Esophagus (tissue), 2 donors: ENCODE results near the gene TENM4. TPM values are rescaled to one million over a fixed set of nuclear protein-coding genes. Genes with fewer than 3 reads are reported as not detected.

Experiments
- H3K27ac ChIP-seq, 2 donors: one replicate each; pipeline ENCODE4 v1.5.1; 2013; ENCODE audit warnings: low read depth in 2 of 2, mild to moderate bottlenecking in 2 of 2, inconsistent platforms in 1 of 2, low read length in 1 of 2, moderate library complexity in 1 of 2
- H3K27me3 ChIP-seq, 2 donors: one replicate each; pipeline ENCODE4 v1.6.1; 2013; ENCODE audit warnings: low read length in 2 of 2, control low read depth in 1 of 2, mild to moderate bottlenecking in 1 of 2; ENCODE audit not compliant: insufficient read depth in 2 of 2, control insufficient read depth in 1 of 2
- H3K36me3 ChIP-seq, 2 donors: one replicate each; pipeline ENCODE4 v1.6.1; 2013; ENCODE audit warnings: low read length in 1 of 2; ENCODE audit not compliant: control insufficient read depth in 2 of 2, insufficient read depth in 2 of 2
- H3K4me1 ChIP-seq, 2 donors: one replicate each; pipeline ENCODE4 v1.6.1; 2013; ENCODE audit warnings: low read length in 1 of 2; ENCODE audit not compliant: control insufficient read depth in 2 of 2, insufficient read depth in 2 of 2
- H3K4me3 ChIP-seq, 2 donors: one replicate each; pipeline ENCODE4 v1.5.1; 2013; ENCODE audit warnings: low read length in 2 of 2, mild to moderate bottlenecking in 2 of 2, low read depth in 1 of 2, moderate library complexity in 1 of 2
- H3K9me3 ChIP-seq, 2 donors: one replicate each; pipeline ENCODE4 v1.6.1; 2013; ENCODE audit warnings: mild to moderate bottlenecking in 2 of 2, low read depth in 1 of 2, low read length in 1 of 2, moderate library complexity in 1 of 2; ENCODE audit not compliant: control insufficient read depth in 2 of 2, insufficient read depth in 1 of 2
- WGBS, 2 donors: extraction: QIAGEN DNeasy Blood & Tissue Kit; methylation state at CpG; one replicate each; pipeline ENCODE4 v1.1.7; 2013; 5-methylcytosine and 5-hydroxymethylcytosine counted together
- polyA plus RNA-seq, 2 donors: library from polyadenylated mRNA; stranded (reverse); fragments of 200-250 nt; gene quantifications; one replicate each; pipeline ENCODE4 v1.2.3, GENCODE V29; 2013
- donor health status: healthy with polysubstance abuse.
- donor health status: Bipolar disorder and iron deficiency.

The TENM4 gene
- polyA plus RNA-seq, 2 donors: 1.3 to 4.1 TPM

GRCh38 chr11:79331203-79331901 lies 109.5 kb downstream of the TENM4 start:
- Histone ChIP-seq H3K27me3 (no peaks in the 10 kb centered on the region), H3K36me3 (no peaks in the 10 kb centered on the region), H3K27ac (no peak overlapping the region), H3K9me3 (no peaks in the 10 kb centered on the region), H3K4me3 (no peak overlapping the region), H3K4me1 (no peaks in the 10 kb centered on the region)
- WGBS, 2 donors: 64 to 74% methylated on average over 5 of the region's 5 CpGs

GRCh38 chr11:79330651-79331050 lies 110.2 kb downstream of the TENM4 start:
- H3K4me3 ChIP-seq: no peak overlapping the region
- no peaks in the 10 kb centered on the region for H3K27me3 ChIP-seq
- WGBS, 2 donors: 70 to 80% methylated on average over 8 of the region's 8 CpGs
- no peaks in the 10 kb centered on the region for H3K4me1 ChIP-seq
- no peaks in the 10 kb centered on the region for H3K9me3 ChIP-seq
- H3K36me3 ChIP-seq: no peaks in the 10 kb centered on the region
- H3K27ac ChIP-seq: no peak overlapping the region

- no peak overlapping the region for H3K27ac ChIP-seq
- H3K4me3 ChIP-seq: no peak overlapping the region
- no peaks in the 10 kb centered on the region for H3K4me1 ChIP-seq
- H3K27me3 ChIP-seq: no peaks in the 10 kb centered on the region
- H3K9me3 ChIP-seq: no peaks in the 10 kb centered on the region
- whole genome bisulfite sequencing, 2 donors: 47 to 48% methylated on average over 6 of the region's 6 CpGs
- H3K36me3 ChIP-seq: no peaks in the 10 kb centered on the region
These were observed 111.3 kb downstream of the TENM4 start for GRCh38 chr11:79329561-79329960.

- Histone ChIP-seq H3K36me3 (no peaks in the 10 kb centered on the region), H3K4me3 (no peak overlapping the region), H3K9me3 (no peaks in the 10 kb centered on the region), H3K4me1 (no peaks in the 10 kb centered on the region), H3K27ac (no peak overlapping the region), H3K27me3 (no peaks in the 10 kb centered on the region)
- 89 to 93% methylated on average over 9 of the region's 9 CpGs for WGBS, 2 donors
These were observed 112.4 kb downstream of the TENM4 start for GRCh38 chr11:79328402-79328801.

GRCh38 chr11:79325851-79326250 lies 115.0 kb downstream of the TENM4 start:
- no peaks in the 10 kb centered on the region for H3K4me1 ChIP-seq
- no peaks in the 10 kb centered on the region for H3K27me3 ChIP-seq
- H3K9me3 ChIP-seq: no peaks in the 10 kb centered on the region
- no peak overlapping the region for H3K27ac ChIP-seq
- H3K4me3 ChIP-seq: no peak overlapping the region
- 93 to 95% methylated on average over 10 of the region's 10 CpGs for WGBS, 2 donors
- H3K36me3 ChIP-seq: no peaks in the 10 kb centered on the region

GRCh38 chr11:79321263-79321662 lies 119.6 kb downstream of the TENM4 start:
- Histone ChIP-seq H3K36me3 (no peaks in the 10 kb centered on the region), H3K4me3 (no peak overlapping the region), H3K27me3 (no peaks in the 10 kb centered on the region), H3K27ac (no peak overlapping the region), H3K4me1 (no peaks in the 10 kb centered on the region), H3K9me3 (no peaks in the 10 kb centered on the region)
- WGBS, 2 donors: 56 to 59% methylated on average over 6 of the region's 6 CpGs

- Histone ChIP-seq H3K4me3 (no peak overlapping the region), H3K36me3 (no peaks in the 10 kb centered on the region), H3K27me3 (no peaks in the 10 kb centered on the region), H3K4me1 (no peaks in the 10 kb centered on the region), H3K27ac (no peak overlapping the region), H3K9me3 (no peaks in the 10 kb centered on the region)
- 74 to 77% methylated on average over 8 of the region's 8 CpGs for WGBS, 2 donors
These were observed 125.7 kb downstream of the TENM4 start for GRCh38 chr11:79314906-79315689.

GRCh38 chr11:79313530-79313913 lies 127.3 kb downstream of the TENM4 start:
- Histone ChIP-seq H3K4me3 (no peak overlapping the region), H3K27ac (no peak overlapping the region), H3K9me3 (no peaks in the 10 kb centered on the region), H3K36me3 (no peaks in the 10 kb centered on the region), H3K4me1 (no peaks in the 10 kb centered on the region), H3K27me3 (no peaks in the 10 kb centered on the region)
- WGBS, 2 donors: 63 to 64% methylated on average over 4 of the region's 4 CpGs

- Histone ChIP-seq H3K4me3 (no peak overlapping the region), H3K4me1 (no peaks in the 10 kb centered on the region), H3K36me3 (no peaks in the 10 kb centered on the region), H3K9me3 (no peaks in the 10 kb centered on the region), H3K27ac (no peak overlapping the region), H3K27me3 (no peaks in the 10 kb centered on the region)
- WGBS, 2 donors: 55 to 56% methylated on average over 6 of the region's 6 CpGs
These were observed 128.0 kb downstream of the TENM4 start for GRCh38 chr11:79312617-79313529.
